Body of pancreas (tissue), 4 donors: ENCODE measurements around the gene C16orf92. TPM values are rescaled to one million over a fixed set of nuclear protein-coding genes. Genes with fewer than 3 reads are reported as not detected.

Experiments
- ATAC-seq: fragments of 150-250 bp; one replicate; pipeline ENCODE4 v1.9.1; 2016
- DNase-seq, 4 donors: peaks; one replicate each; pipeline ENCODE4 v3.0.0-alpha.2; 2019
- H3K27ac ChIP-seq, 4 donors: fragments of 200-600 bp; sonication (generic); 1 replicate in 3 of 4; 2 replicates in 1 of 4; pipeline versions ENCODE4 v1.5.1 to v1.6.1; 2016 to 2019; ENCODE audit warnings: mild to moderate bottlenecking in 1 of 4, mixed read lengths in 1 of 4, moderate library complexity in 1 of 4
- H3K27me3 ChIP-seq, 2 donors: fragments of 200-600 bp; sonication (generic); one replicate each; pipeline ENCODE4 v1.6.0; 2016; ENCODE audit warnings: mild to moderate bottlenecking in 1 of 2
- H3K36me3 ChIP-seq, 2 donors: fragments of 200-600 bp; sonication (generic); replicated peaks in 1 of 2; 2 replicates each; pipeline ENCODE4 v1.5.1; 2016; ENCODE audit warnings: low read depth in 2 of 2; ENCODE audit not compliant: insufficient read depth in 1 of 2
- H3K4me1 ChIP-seq: fragments of 200-600 bp; sonication (generic); one replicate; pipeline ENCODE4 v1.6.0; 2016
- H3K4me3 ChIP-seq, 2 donors: fragments of 200-600 bp; sonication (generic); 1 replicate in 1 of 2; 2 replicates in 1 of 2; pipeline ENCODE4 v1.5.1; 2016 to 2019
- H3K9me3 ChIP-seq, 3 donors: fragments of 200-600 bp; sonication (generic); 1 replicate in 2 of 3; 2 replicates in 1 of 3; pipeline ENCODE4 v1.5.1; 2016
- POLR2A ChIP-seq, 3 donors: fragments of 450-650 bp; IDR thresholded peaks; one replicate each; pipeline ENCODE4 v1.6.1; 2016; ENCODE audit warnings: antibody characterized with exemption in 3 of 3, mild to moderate bottlenecking in 2 of 3
- WGBS, 2 donors: methylation state at CpG; one replicate each; pipeline ENCODE4 v1.1.5; 2017; 5-methylcytosine and 5-hydroxymethylcytosine counted together
- intact Hi-C: fragments of 100-400 bp; cut with DNase I; formaldehyde crosslinking; loops from one replicate; pipeline ENCODE4 v1.15.1; 2023
- total RNA-seq, 2 donors: library from RNA; depleted of rRNA; stranded (reverse); fragments of >200 nt; gene quantifications; one replicate each; pipeline ENCODE4 v1.1.0, GENCODE V29; 2016
- TF ChIP-seq, protein P1 (sequence below), 7 experiments: fragments of 450-650 bp in 4 of 7; fragments of 200-600 bp in 3 of 7; sonication (generic) in 3 of 7; IDR thresholded peaks; one replicate each; pipeline ENCODE4 v1.5.1; 2016 to 2019; ENCODE audit warnings: antibody characterized with exemption in 7 of 7

C16orf92 gene
- total RNA-seq, 2 donors from 2014 or later: not detected

- Histone ChIP-seq H3K27ac (no peak overlapping the region), H3K9me3 (no peaks in the 10 kb centered on the region), H3K4me1 (peaks cover 10% of the 10 kb centered on the region), H3K36me3 (no peaks in the 10 kb centered on the region), H3K4me3 (no peak overlapping the region), H3K27me3 (peaks cover 0 to 3% of the 10 kb centered on the region in 2 donors)
- ATAC-seq (no peak), DNase-seq (no peak)
- TF ChIP-seq, protein P1, sequence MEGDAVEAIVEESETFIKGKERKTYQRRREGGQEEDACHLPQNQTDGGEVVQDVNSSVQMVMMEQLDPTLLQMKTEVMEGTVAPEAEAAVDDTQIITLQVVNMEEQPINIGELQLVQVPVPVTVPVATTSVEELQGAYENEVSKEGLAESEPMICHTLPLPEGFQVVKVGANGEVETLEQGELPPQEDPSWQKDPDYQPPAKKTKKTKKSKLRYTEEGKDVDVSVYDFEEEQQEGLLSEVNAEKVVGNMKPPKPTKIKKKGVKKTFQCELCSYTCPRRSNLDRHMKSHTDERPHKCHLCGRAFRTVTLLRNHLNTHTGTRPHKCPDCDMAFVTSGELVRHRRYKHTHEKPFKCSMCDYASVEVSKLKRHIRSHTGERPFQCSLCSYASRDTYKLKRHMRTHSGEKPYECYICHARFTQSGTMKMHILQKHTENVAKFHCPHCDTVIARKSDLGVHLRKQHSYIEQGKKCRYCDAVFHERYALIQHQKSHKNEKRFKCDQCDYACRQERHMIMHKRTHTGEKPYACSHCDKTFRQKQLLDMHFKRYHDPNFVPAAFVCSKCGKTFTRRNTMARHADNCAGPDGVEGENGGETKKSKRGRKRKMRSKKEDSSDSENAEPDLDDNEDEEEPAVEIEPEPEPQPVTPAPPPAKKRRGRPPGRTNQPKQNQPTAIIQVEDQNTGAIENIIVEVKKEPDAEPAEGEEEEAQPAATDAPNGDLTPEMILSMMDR (IDR thresholded peaks at IDR 0.05): no peak
- no peak for TF ChIP-seq POLR2A (IDR thresholded peaks at IDR 0.05)
- intact Hi-C loops: loop anchor here (10.0 kb wide), 2 partner anchors 100 to 300 kb away; partner anchors contain the start of gene ASPHD1
- WGBS, 2 donors: 37 to 51% methylated on average over 10 to 11 of the region's 11 CpGs
Observed at GRCh38 chr16:30004811-30005242, 18.2 kb upstream of the C16orf92 start.

- Histone ChIP-seq H3K36me3 (no peaks in the 10 kb centered on the region), H3K4me1 (peaks cover 17% of the 10 kb centered on the region), H3K27ac (no peak overlapping the region), H3K27me3 (peaks cover 3 to 10% of the 10 kb centered on the region in 2 donors), H3K4me3 (no peak overlapping the region), H3K9me3 (no peaks in the 10 kb centered on the region)
- peak; percentile 36 to 50 (median 41) for DNase-seq
- 49 to 54% methylated on average over 18 to 34 of the region's 35 CpGs for WGBS, 2 donors
- TF ChIP-seq POLR2A (IDR thresholded peaks at IDR 0.05): no peak
- TF ChIP-seq, protein P1 (IDR thresholded peaks at IDR 0.05): peak; percentile 72 to 79 (median 74)
- peak; percentile 58 for ATAC-seq
- intact Hi-C loops: loop anchor here (10.0 kb wide), 2 partner anchors 101 to 301 kb away; partner anchors contain the start of gene ASPHD1
Observed at GRCh38 chr16:30005341-30006094, 17.5 kb upstream of the C16orf92 start.

DNA sequence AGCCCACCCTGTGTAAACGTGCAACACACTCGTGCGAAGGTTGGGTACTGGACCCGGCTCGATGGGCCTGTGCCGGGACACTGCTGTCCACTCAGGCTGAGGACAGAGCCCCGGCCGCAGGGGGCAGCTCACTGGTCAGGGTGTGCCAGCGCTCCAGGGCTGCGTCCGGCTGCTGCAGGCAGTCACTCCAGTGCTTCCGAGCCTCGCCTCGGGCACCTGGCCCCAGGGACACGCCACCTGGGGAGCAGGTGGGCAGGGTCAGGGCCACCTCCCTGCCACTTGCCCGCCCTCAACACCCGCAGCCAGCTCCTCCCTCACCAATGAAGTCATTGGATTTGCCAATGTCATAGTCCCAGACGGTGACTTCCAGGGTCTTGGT, 16.9 kb upstream of the C16orf92 start:
- no peaks in the 10 kb centered on the region for H3K36me3 ChIP-seq
- 63 to 70% methylated on average over 6 to 18 of the region's 18 CpGs for WGBS, 2 donors
- no peak overlapping the region for H3K27ac ChIP-seq
- no peak for DNase-seq
- H3K4me3 ChIP-seq: no peak overlapping the region
- H3K27me3 ChIP-seq: peaks cover 3 to 13% of the 10 kb centered on the region in 2 donors
- peaks cover 23% of the 10 kb centered on the region for H3K4me1 ChIP-seq
- no peak for TF ChIP-seq POLR2A (IDR thresholded peaks at IDR 0.05)
- TF ChIP-seq, protein P1 (IDR thresholded peaks at IDR 0.05): no peak
- no peaks in the 10 kb centered on the region for H3K9me3 ChIP-seq
- intact Hi-C loops: loop anchor here (10.0 kb wide), 2 partner anchors 101 to 301 kb away; partner anchors contain the start of gene ASPHD1
- ATAC-seq: no peak

GRCh38 chr16:30006659-30007377, 16.2 kb upstream of the C16orf92 start:
- H3K9me3 ChIP-seq: no peaks in the 10 kb centered on the region
- H3K4me3 ChIP-seq: no peak overlapping the region
- ATAC-seq (no peak), DNase-seq (no peak)
- no peaks in the 10 kb centered on the region for H3K36me3 ChIP-seq
- WGBS, 2 donors: 49 to 72% methylated on average over 10 to 27 of the region's 34 CpGs
- H3K27me3 ChIP-seq: peaks cover 3 to 20% of the 10 kb centered on the region in 2 donors
- no peak overlapping the region for H3K27ac ChIP-seq
- H3K4me1 ChIP-seq: peaks cover 29% of the 10 kb centered on the region
- no peak for TF ChIP-seq POLR2A (IDR thresholded peaks at IDR 0.05)
- TF ChIP-seq, protein P1 (IDR thresholded peaks at IDR 0.05): no peak
- intact Hi-C loops: loop anchor here (10.0 kb wide), 2 partner anchors 102 to 302 kb away; partner anchors contain the start of gene ASPHD1
